H1 (cell line): ENCODE results near the gene PPA1. TPM values are rescaled to one million over a fixed set of nuclear protein-coding genes. Genes with fewer than 3 reads are reported as not detected.

ENCODE experiments used
- CTCF ChIA-PET: fragments of 300-600 bp; sonication (Branson Sonifier 250); formaldehyde crosslinking; loops from one replicate; lab custom pipeline; 2021; ENCODE audit not compliant: partially characterized antibody; lab: Charles Lee
- POLR2A ChIA-PET: fragments of 300-600 bp; sonication (Branson Sonifier 250); formaldehyde crosslinking; loops from one replicate; lab custom pipeline; 2021; ENCODE audit warnings: inconsistent platforms; ENCODE audit not compliant: partially characterized antibody; lab: Charles Lee
- DNase-seq, 2 experiments: peaks; one replicate each; pipeline versions ENCODE4 v3.0.0 to v3.0.0-alpha.2; 2010 to 2022; ENCODE audit warnings: low spot score in 2 of 2, low read depth in 1 of 2, mixed read lengths in 1 of 2
- FAIRE-seq: peaks from 2 replicates; lab custom pipeline; 2011; peaks lifted over from hg19 to GRCh38; lab: Jason Lieb, UNC
- H2AFZ ChIP-seq: 2 replicates; pipeline ENCODE4 v1.8.1; 2012; ENCODE audit warnings: low read length, inconsistent platforms
- H2AK5ac ChIP-seq: 2 replicates; pipeline ENCODE4 v1.6.1; 2013; ENCODE audit warnings: low read depth, low read length
- H2BK120ac ChIP-seq: replicated peaks from 2 replicates; pipeline ENCODE3; 2013; ENCODE audit warnings: low read depth, low read length, inconsistent platforms
- H2BK12ac ChIP-seq: 2 replicates; pipeline ENCODE4 v1.6.1; 2013; ENCODE audit warnings: low read depth, low read length
- H2BK15ac ChIP-seq: 2 replicates; pipeline ENCODE4 v1.6.1; 2013; ENCODE audit warnings: low read length
- H2BK20ac ChIP-seq: 2 replicates; pipeline ENCODE4 v1.6.1; 2013; ENCODE audit warnings: low read length
- H2BK5ac ChIP-seq: 2 replicates; pipeline ENCODE4 v1.6.1; 2013; ENCODE audit warnings: low read depth, low read length
- H3K14ac ChIP-seq: 2 replicates; pipeline ENCODE4 v1.6.1; 2013; ENCODE audit warnings: inconsistent platforms; ENCODE audit not compliant: insufficient read length
- H3K18ac ChIP-seq: 2 replicates; pipeline ENCODE4 v1.6.1; 2013; ENCODE audit warnings: low read length; ENCODE audit errors: extremely low read depth
- H3K23ac ChIP-seq: 2 replicates; pipeline ENCODE4 v1.6.1; 2013; ENCODE audit warnings: inconsistent platforms; ENCODE audit not compliant: insufficient read length
- H3K23me2 ChIP-seq: 2 replicates; pipeline ENCODE4 v1.6.1; 2013; ENCODE audit warnings: low read depth, low read length
- H3K27ac ChIP-seq: 2 replicates; pipeline ENCODE4 v1.6.1; 2011; ENCODE audit warnings: low read depth, low read length, inconsistent platforms
- H3K27me3 ChIP-seq, 4 experiments: replicated peaks in 1 of 4; 1 replicate in 1 of 4; 2 replicates in 3 of 4; pipeline versions ENCODE4 v1.6.1 to v1.8.1; 2011 to 2013; ENCODE audit warnings: low read length in 3 of 4, mild to moderate bottlenecking in 3 of 4, inconsistent platforms in 2 of 4, mixed read lengths in 2 of 4, moderate library complexity in 1 of 4; ENCODE audit not compliant: control insufficient read depth in 3 of 4, insufficient read depth in 3 of 4; ENCODE audit errors: extremely low read depth in 1 of 4
- H3K36me3 ChIP-seq, 4 experiments: 2 replicates each; pipeline versions ENCODE4 v1.6.1 to v1.8.1; 2011 to 2013; ENCODE audit warnings: mild to moderate bottlenecking in 4 of 4, low read length in 3 of 4, moderate library complexity in 2 of 4, control low read depth in 1 of 4, inconsistent platforms in 1 of 4; ENCODE audit not compliant: insufficient read depth in 4 of 4, control insufficient read depth in 2 of 4
- H3K4ac ChIP-seq: replicated peaks from 2 replicates; pipeline ENCODE3; 2013; ENCODE audit warnings: low read length, low read depth, mixed read lengths, inconsistent platforms; ENCODE audit not compliant: insufficient read length
- H3K4me1 ChIP-seq, 4 experiments: replicated peaks in 1 of 4; 1 replicate in 1 of 4; 2 replicates in 3 of 4; pipeline versions ENCODE4 v1.6.1 to v1.8.1; 2011 to 2013; ENCODE audit warnings: low read length in 3 of 4, inconsistent platforms in 2 of 4, mixed read lengths in 1 of 4; ENCODE audit not compliant: insufficient read depth in 4 of 4, control insufficient read depth in 3 of 4
- H3K4me2 ChIP-seq, 2 experiments: 2 replicates each; pipeline versions ENCODE4 v1.6.1 to v1.8.1; 2011 to 2013; ENCODE audit warnings: low read depth in 2 of 2, low read length in 2 of 2, control low read depth in 1 of 2, inconsistent platforms in 1 of 2, mild to moderate bottlenecking in 1 of 2; ENCODE audit not compliant: insufficient read depth in 1 of 2
- H3K4me3 ChIP-seq, 4 experiments: fragments of 200-600, 300-600 bp in 1 of 4; sonication (generic), shearing (Covaris generic), sonication (Bioruptor Twin) in 1 of 4; 2 replicates each; pipeline versions ENCODE4 v1.5.1 to v1.8.1; 2011 to 2016; ENCODE audit warnings: low read length in 4 of 4, low read depth in 3 of 4, control low read depth in 2 of 4, inconsistent platforms in 2 of 4, mild to moderate bottlenecking in 2 of 4, mixed read lengths in 1 of 4, moderate library complexity in 1 of 4; ENCODE audit not compliant: insufficient read depth in 2 of 4; ENCODE audit errors: extremely low read depth in 1 of 4
- H3K56ac ChIP-seq: replicated peaks from 2 replicates; pipeline ENCODE3; 2013; ENCODE audit warnings: low read depth, mild to moderate bottlenecking, mixed read lengths, low read length, inconsistent platforms; ENCODE audit not compliant: insufficient read length
- H3K79me1 ChIP-seq: 2 replicates; pipeline ENCODE4 v1.6.1; 2013; ENCODE audit warnings: low read depth, low read length, control low read depth
- H3K79me2 ChIP-seq, 2 experiments: 2 replicates each; pipeline versions ENCODE4 v1.6.1 to v1.8.1; 2012 to 2013; ENCODE audit warnings: low read length in 2 of 2, mild to moderate bottlenecking in 2 of 2, inconsistent platforms in 1 of 2; ENCODE audit not compliant: insufficient read depth in 2 of 2, control insufficient read depth in 1 of 2
- H3K9ac ChIP-seq, 4 experiments: replicated peaks in 1 of 4; 1 replicate in 1 of 4; 2 replicates in 3 of 4; pipeline versions ENCODE4 v1.6.1 to v1.8.1; 2011 to 2013; ENCODE audit warnings: low read depth in 3 of 4, low read length in 3 of 4, control low read depth in 2 of 4, mild to moderate bottlenecking in 2 of 4, moderate library complexity in 2 of 4, inconsistent platforms in 1 of 4; ENCODE audit errors: extremely low read depth in 1 of 4
- H3K9me3 ChIP-seq, 2 experiments: 2 replicates each; pipeline versions ENCODE4 v1.6.1 to v1.8.1; 2012 to 2013; ENCODE audit warnings: mild to moderate bottlenecking in 2 of 2, moderate library complexity in 2 of 2, control low read depth in 1 of 2, inconsistent platforms in 1 of 2, low read depth in 1 of 2, low read length in 1 of 2, mixed read lengths in 1 of 2; ENCODE audit not compliant: insufficient read depth in 2 of 2
- H4K20me1 ChIP-seq, 2 experiments: replicated peaks in 1 of 2; 2 replicates each; pipeline versions ENCODE3 to v1.8.1; 2011 to 2013; ENCODE audit warnings: inconsistent platforms in 2 of 2, low read length in 2 of 2, mild to moderate bottlenecking in 1 of 2; ENCODE audit not compliant: insufficient read depth in 2 of 2, control insufficient read depth in 1 of 2
- H4K5ac ChIP-seq: 2 replicates; pipeline ENCODE4 v1.6.1; 2013; ENCODE audit warnings: low read length, low read depth, mixed read lengths, inconsistent platforms; ENCODE audit not compliant: insufficient read length
- H4K8ac ChIP-seq: 2 replicates; pipeline ENCODE4 v1.8.0; 2013; ENCODE audit warnings: mild to moderate bottlenecking, moderate library complexity, low read length, inconsistent platforms; ENCODE audit not compliant: insufficient read depth; ENCODE audit errors: extremely low read depth
- H4K91ac ChIP-seq: replicated peaks from 2 replicates; pipeline ENCODE3; 2013; ENCODE audit warnings: low read length, mixed read lengths, inconsistent platforms; ENCODE audit not compliant: insufficient read length
- GABPA ChIP-seq: IDR thresholded peaks from 2 replicates; pipeline ENCODE4 v1.6.1; 2011; ENCODE audit warnings: mild to moderate bottlenecking, low read length, moderate library complexity, borderline replicate concordance; ENCODE audit not compliant: insufficient read depth
- HDAC6 ChIP-seq: IDR thresholded peaks from one replicate; pipeline ENCODE4 v1.7.1; 2012; ENCODE audit warnings: low read depth, mild to moderate bottlenecking, inconsistent platforms, low read length, moderate library complexity
- NRF1 ChIP-seq: IDR thresholded peaks from 2 replicates; pipeline ENCODE4 v1.6.1; 2011; ENCODE audit warnings: mild to moderate bottlenecking, low read depth, low read length, improper control_type of control experiment
- YY1 ChIP-seq: IDR thresholded peaks from 2 replicates; pipeline ENCODE4 v1.6.1; 2011; ENCODE audit warnings: low read depth, mild to moderate bottlenecking, low read length
- ZNF274 ChIP-seq: IDR thresholded peaks from 2 replicates; pipeline ENCODE4 v1.7.0; 2012; ENCODE audit warnings: low read length, borderline replicate concordance; ENCODE audit errors: extremely low read depth
- WGBS, 2 experiments: shearing (Covaris generic) in 1 of 2; methylation state at CpG; one replicate each; pipeline versions ENCODE4 v1.1.6 to v1.1.7; 2013 to 2015; ENCODE audit warnings: low lambda C conversion rate in 2 of 2, mixed read lengths in 2 of 2, inconsistent platforms in 1 of 2, low coverage in 1 of 2, missing lambda C conversion rate in 1 of 2; ENCODE audit not compliant: insufficient replicate concordance in 2 of 2, insufficient coverage in 1 of 2, insufficient read length in 1 of 2; ENCODE audit errors: extremely low coverage in 1 of 2, missing lambda C conversion rate in 1 of 2; 5-methylcytosine and 5-hydroxymethylcytosine counted together
- polyA plus RNA-seq, 7 experiments: library from polyadenylated mRNA; depleted of rRNA in 3 of 7; stranded (reverse) in 5 of 7; unstranded in 2 of 7; fragments of >200 nt in 5 of 7; fragments of 200-250 nt in 2 of 7; gene quantifications; 1 replicate in 5 of 7; 2 replicates in 1 of 7; 4 replicates in 1 of 7; pipeline versions ENCODE4 v1.2.1 to v1.2.3, GENCODE V29; 2011 to 2013; ENCODE audit warnings: missing spikeins in 2 of 7, mixed read lengths in 2 of 7
- total RNA-seq: library from RNA; stranded (reverse); fragmentation: NEBNext Ultra II Directional; extraction: Animal tissue kit (Norgen Biotek cat#: 25700); gene quantifications from 2 replicates; pipeline ENCODE4 v1.2.1, GENCODE V29; 2021

Gene PPA1
- total and polyA plus RNA-seq, 2 of the 8 experiments (the other 6 are each of a cell fraction or from before 2014, with no cell fraction given) = 77.0 to 191 TPM

DNA sequence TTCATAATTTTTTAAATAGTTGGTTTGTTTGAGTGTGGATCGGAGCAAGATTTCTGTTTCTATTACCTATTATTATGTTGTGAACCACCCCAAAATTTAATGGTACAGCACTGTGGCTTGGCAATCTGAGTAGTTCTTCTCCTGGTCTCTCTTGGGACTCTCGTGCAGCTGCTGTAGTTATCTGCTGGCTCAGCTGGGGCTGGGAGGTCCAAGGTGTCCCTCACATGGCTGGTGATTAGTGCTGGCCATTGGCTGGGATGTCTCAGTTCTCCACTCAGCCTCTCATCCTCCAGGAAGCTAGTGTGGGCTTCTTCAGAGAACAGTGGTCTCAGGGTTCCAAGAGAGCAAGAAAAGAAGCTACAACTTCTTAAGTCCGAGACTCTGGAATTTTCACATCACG is 35.1 kb upstream of the PPA1 start:
- FAIRE-seq = no peak
- no peaks in the 10 kb centered on the region for H3K27me3 ChIP-seq

More for the DNA sequence above, 35.1 kb upstream of the PPA1 start:
- Histone ChIP-seq H4K91ac (no peak overlapping the region), H3K23me2 (no peaks in the 10 kb centered on the region), H3K14ac (no peak overlapping the region), H2BK5ac (no peak overlapping the region), H3K23ac (no peak overlapping the region), H3K9ac (0 out of 7 replicates have a peak overlapping the region, but pooled peaks of 1 of the 4 experiments have one; percentile 8), H4K8ac (no peak overlapping the region), H3K4me1 (0 out of 7 replicates have a peak, but pooled peaks cover 0 to 2% (median 0%) of the 10 kb centered on the region in 4 experiments), H2BK20ac (no peak overlapping the region), H2BK120ac (no peak overlapping the region), H3K4ac (no peak overlapping the region), H4K5ac (no peak overlapping the region), H2AK5ac (no peak overlapping the region), H3K18ac (no peak overlapping the region), H2BK12ac (no peak overlapping the region), H3K27ac (no peak overlapping the region), H3K9me3 (no peaks in the 10 kb centered on the region), H3K79me2 (no peaks in the 10 kb centered on the region), H4K20me1 (no peaks in the 10 kb centered on the region), H3K36me3 (no peaks in the 10 kb centered on the region), H2BK15ac (no peak overlapping the region), H3K4me2 (no peak overlapping the region), H2AFZ (no peak overlapping the region), H3K56ac (no peak overlapping the region), H3K4me3 (no peak overlapping the region), H3K79me1 (no peaks in the 10 kb centered on the region)
- TF ChIP-seq YY1 = no peak
- TF ChIP-seq GABPA = no peak
- TF ChIP-seq ZNF274 = no peak
- TF ChIP-seq NRF1 = no peak
- TF ChIP-seq HDAC6 = no peak
- WGBS, 2 experiments = 85% methylated on average over 4 of the region's 4 CpGs; no CpG with 5 or more reads in 1 of the 2 experiments
- CTCF ChIA-PET = interaction anchor here (0.6 to 17.4 kb wide), 18 partner anchors 8 to 92 kb away, joined by 3 to 329 read pairs (median 8); partner anchors contain the start of gene NPFFR1
- POLR2A ChIA-PET = interaction anchor here (1.9 kb wide), 1 partner anchor 122 kb away, joined by 7 read pairs; the partner anchor contains the start of gene TYSND1
- DNase-seq = no peak
